Measurements from ENCODE around the gene DGKZ.

- no peak for TF ChIP-seq CTCF (IDR thresholded peaks at IDR 0.05; ENCODE audit: extremely low read depth in 1 of 2, insufficient read depth in 1 of 2, low read depth in 1 of 2, low read length in 2 of 2)
- no peak for TF ChIP-seq POLR2AphosphoS5 (IDR thresholded peaks at IDR 0.05; ENCODE audit: insufficient read depth, low read depth, low read length)
- TF ChIP-seq MAX (IDR thresholded peaks at IDR 0.05; ENCODE audit: insufficient read depth, insufficient read length): no peak
- TF ChIP-seq MYC (IDR thresholded peaks at IDR 0.05; ENCODE audit: low read depth, low read length): no peak
- TF ChIP-seq EZH2 (IDR thresholded peaks at IDR 0.05; ENCODE audit: borderline replicate concordance, low read depth, low read length, severe bottlenecking): no peak
- no peak for TF ChIP-seq POLR2A (IDR thresholded peaks at IDR 0.05; ENCODE audit: low read depth, low read length)
- no peak for TF ChIP-seq JUN (IDR thresholded peaks at IDR 0.05; ENCODE audit: borderline replicate concordance, insufficient read depth, insufficient read length, low read depth)
- no peak for TF ChIP-seq GATA2 (IDR thresholded peaks at IDR 0.05; ENCODE audit: insufficient read depth, insufficient read length, low read depth, low read length)
- TF ChIP-seq FOS (IDR thresholded peaks at IDR 0.05; ENCODE audit: borderline replicate concordance, insufficient read depth, low read length): no peak
Measured at GRCh38 chr11:46375392-46376101, 28.3 kb downstream of the DGKZ start.
